Upper lobe of right lung (tissue), 1 donor: Measurements from ENCODE around the gene TIGD6. TPM values are rescaled to one million over a fixed set of nuclear protein-coding genes. Genes with fewer than 3 reads are reported as not detected.

Source experiments
- ATAC-seq: fragments of 200-7000 bp; cut with Tn5 transposase; one replicate; pipeline ENCODE4 v1.9.1; 2020; ENCODE audit warnings: mild to moderate bottlenecking, moderate library complexity
- DNase-seq: peaks from one replicate; pipeline ENCODE4 v3.0.0-alpha.2; 2020
- H3K27ac ChIP-seq: fragments of 200-600 bp; one replicate; pipeline ENCODE4 v1.8.0; 2022
- H3K27me3 ChIP-seq: fragments of 200-600 bp; one replicate; pipeline ENCODE4 v1.8.0; 2022; ENCODE audit warnings: mild to moderate bottlenecking
- H3K36me3 ChIP-seq: fragments of 200-600 bp; one replicate; pipeline ENCODE4 v1.8.0; 2022
- H3K4me1 ChIP-seq: fragments of 200-600 bp; one replicate; pipeline ENCODE4 v1.8.0; 2022
- H3K4me3 ChIP-seq: fragments of 200-600 bp; one replicate; pipeline ENCODE4 v1.8.0; 2022; ENCODE audit warnings: mild to moderate bottlenecking
- H3K9me3 ChIP-seq: fragments of 200-600 bp; one replicate; pipeline ENCODE4 v1.8.0; 2022
- CTCF ChIP-seq: fragments of 200-600 bp; IDR thresholded peaks from one replicate; pipeline ENCODE4 v1.8.0; 2022; ENCODE audit warnings: antibody characterized with exemption
- intact Hi-C: fragments of 100-400 bp; cut with DNase I; formaldehyde crosslinking; loops from one replicate; pipeline ENCODE4 v1.11.0; 2022
- total RNA-seq: library from RNA; stranded (reverse); fragmentation: NEBNext Ultra II Directional; extraction: Animal tissue kit (Norgen Biotek cat#: 25700); gene quantifications from one replicate; pipeline ENCODE4 v1.2.1, GENCODE V29; 2021
- donor health status: DM: no; HTN: yes; CAD: no; lungs with severe emphysema.

The TIGD6 gene
- total RNA-seq, 1 donor from 2014 or later = 4.0 TPM

DNA sequence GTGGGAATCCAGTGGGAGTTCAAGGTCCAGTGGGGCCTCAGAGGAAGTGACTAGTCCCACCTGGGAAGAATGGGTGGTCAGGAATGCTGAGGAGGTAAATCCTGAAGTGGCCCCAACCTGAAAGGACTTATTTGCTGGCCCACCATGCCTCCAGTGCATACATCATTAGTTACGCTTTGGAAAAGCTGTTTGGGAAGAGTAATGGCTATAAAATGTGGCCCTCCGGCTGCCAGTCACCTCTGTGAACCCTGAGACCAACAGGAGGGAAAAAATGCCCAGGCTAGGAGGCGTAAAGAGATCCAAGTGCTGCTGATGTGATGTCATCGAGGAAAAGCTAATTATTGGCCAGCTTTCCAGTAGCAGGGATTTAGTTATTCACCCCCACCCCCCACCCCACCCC lies 42.6 kb downstream of the TIGD6 start:
- DNase-seq (no peak), ATAC-seq (no peak)
- H3K27ac ChIP-seq = no peak overlapping the region
- H3K27me3 ChIP-seq = no peaks in the 10 kb centered on the region
- no peak for TF ChIP-seq CTCF
- no peaks in the 10 kb centered on the region for H3K36me3 ChIP-seq
- no peak overlapping the region for H3K4me3 ChIP-seq
- H3K4me1 ChIP-seq = peaks cover 10% of the 10 kb centered on the region
- no peaks in the 10 kb centered on the region for H3K9me3 ChIP-seq
- intact Hi-C loops = no loop called here

DNA sequence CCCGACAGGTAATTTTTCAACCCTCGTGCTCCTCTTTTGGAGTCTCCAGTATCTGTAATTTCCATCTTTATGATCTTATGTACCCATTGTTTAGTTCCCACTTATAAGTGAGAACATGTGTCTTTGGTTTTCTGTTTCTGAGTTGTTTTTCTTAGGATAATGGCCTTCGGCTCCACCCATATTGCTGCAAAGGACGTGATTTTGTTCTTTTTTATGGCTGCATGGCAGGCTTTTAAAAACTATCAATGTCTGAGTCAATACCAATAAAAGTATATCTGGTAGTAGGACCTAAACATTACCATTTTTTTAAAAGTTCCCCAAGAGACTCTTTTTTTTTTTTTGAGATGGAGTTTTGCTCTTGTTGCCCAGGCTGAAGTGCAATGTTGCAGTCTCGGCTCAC lies 43.8 kb downstream of the TIGD6 start:
- H3K4me1 ChIP-seq = peaks cover 10% of the 10 kb centered on the region
- ATAC-seq (no peak), DNase-seq (no peak)
- H3K36me3 ChIP-seq = no peaks in the 10 kb centered on the region
- no peak for TF ChIP-seq CTCF
- no peaks in the 10 kb centered on the region for H3K27me3 ChIP-seq
- no peak overlapping the region for H3K27ac ChIP-seq
- intact Hi-C loops = no loop called here
- no peak overlapping the region for H3K4me3 ChIP-seq
- no peaks in the 10 kb centered on the region for H3K9me3 ChIP-seq

GRCh38 chr5:149954798-149955197 lies 45.7 kb downstream of the TIGD6 start:
- no peak overlapping the region for H3K4me3 ChIP-seq
- intact Hi-C loops = no loop called here
- H3K36me3 ChIP-seq = no peaks in the 10 kb centered on the region
- ATAC-seq = no peak
- H3K4me1 ChIP-seq = peaks cover 2% of the 10 kb centered on the region
- TF ChIP-seq CTCF = no peak
- H3K9me3 ChIP-seq = no peaks in the 10 kb centered on the region
- H3K27ac ChIP-seq = no peak overlapping the region
- DNase-seq = no peak
- no peaks in the 10 kb centered on the region for H3K27me3 ChIP-seq

- TF ChIP-seq CTCF = no peak
- no peaks in the 10 kb centered on the region for H3K27me3 ChIP-seq
- no peak for ATAC-seq
- intact Hi-C loops = no loop called here
- H3K9me3 ChIP-seq = no peaks in the 10 kb centered on the region
- no peak overlapping the region for H3K27ac ChIP-seq
- DNase-seq = no peak
- H3K4me3 ChIP-seq = no peak overlapping the region
- no peaks in the 10 kb centered on the region for H3K4me1 ChIP-seq
- no peaks in the 10 kb centered on the region for H3K36me3 ChIP-seq
Observed at GRCh38 chr5:149953436-149954121, 46.9 kb downstream of the TIGD6 start.

- no peak for DNase-seq
- H3K4me3 ChIP-seq = no peak overlapping the region
- no peaks in the 10 kb centered on the region for H3K36me3 ChIP-seq
- H3K9me3 ChIP-seq = no peaks in the 10 kb centered on the region
- no peak overlapping the region for H3K27ac ChIP-seq
- intact Hi-C loops = no loop called here
- TF ChIP-seq CTCF = no peak
- ATAC-seq = no peak
- H3K27me3 ChIP-seq = no peaks in the 10 kb centered on the region
- H3K4me1 ChIP-seq = no peaks in the 10 kb centered on the region
Observed at GRCh38 chr5:149951138-149951749, 49.2 kb downstream of the TIGD6 start.
